GM12878 (cell line): ENCODE data around the gene SLC35G6. TPM values are rescaled to one million over a fixed set of nuclear protein-coding genes. Genes with fewer than 3 reads are reported as not detected.

Experiments
- ATAC-seq: fragments of 200-7000 bp; cut with Tn5 transposase; 3 replicates; pipeline ENCODE4 v1.9.1; 2020; ENCODE audit warnings: mild to moderate bottlenecking, moderate library complexity
- BruUV-seq: library from RNA; stranded (reverse); fragments of 400-500 nt; replicated peaks from 2 replicates; lab custom pipeline; 2021; lab: Mats Ljungman, UMichigan
- CTCF ChIA-PET: fragments of 300-600 bp; sonication (Branson Sonifier 250); formaldehyde crosslinking; extraction: SDS; loops from one replicate; lab custom pipeline; 2021; ENCODE audit warnings: inconsistent platforms; lab: Yijun Ruan, JAX
- POLR2A ChIA-PET: fragments of 350-600 bp; formaldehyde crosslinking; extraction: SDS; loops from one replicate; lab custom pipeline; 2021; ENCODE audit warnings: inconsistent platforms; lab: Charles Lee
- RAD21 ChIA-PET: fragments of 300-600 bp; sonication (Branson Sonifier 250); formaldehyde crosslinking; loops from one replicate; lab custom pipeline; 2023; ENCODE audit warnings: antibody characterized with exemption; ENCODE audit not compliant: unreplicated experiment; lab: Charles Lee
- SMC1A ChIA-PET: fragments of 300-600 bp; sonication (Branson Sonifier 250); formaldehyde crosslinking; loops from one replicate; lab custom pipeline; 2023; ENCODE audit not compliant: unreplicated experiment, uncharacterized antibody; lab: Charles Lee
- DNase-seq: peaks from one replicate; pipeline ENCODE4 v3.0.0-alpha.2; 2011; ENCODE audit warnings: low read depth, low spot score
- FAIRE-seq: peaks from 3 replicates; lab custom pipeline; 2011; peaks lifted over from hg19 to GRCh38; lab: Jason Lieb, UNC
- H2AFZ ChIP-seq: 2 replicates; pipeline ENCODE4 v1.6.0; 2011; ENCODE audit warnings: low read depth, low read length, control low read depth; ENCODE audit not compliant: control insufficient read depth
- H3K27ac ChIP-seq: 2 replicates; pipeline ENCODE4 v1.5.1; 2011; ENCODE audit warnings: control low read depth; ENCODE audit not compliant: control insufficient read depth, insufficient read depth
- H3K27me3 ChIP-seq, 2 experiments: replicated peaks in 1 of 2; 2 replicates each; pipeline versions ENCODE4 v1.6.0 to v1.6.1; 2011; ENCODE audit warnings: low read length in 1 of 2; ENCODE audit not compliant: control insufficient read depth in 2 of 2, insufficient read depth in 2 of 2
- H3K36me3 ChIP-seq, 2 experiments: 2 replicates each; pipeline ENCODE4 v1.5.1; 2011; ENCODE audit warnings: low read length in 1 of 2; ENCODE audit not compliant: control insufficient read depth in 2 of 2, insufficient read depth in 2 of 2
- H3K4me1 ChIP-seq: 2 replicates; pipeline ENCODE4 v1.6.1; 2011; ENCODE audit warnings: mild to moderate bottlenecking, low read length, moderate library complexity, mixed read lengths; ENCODE audit not compliant: control insufficient read depth, insufficient read depth
- H3K4me2 ChIP-seq: 2 replicates; pipeline ENCODE4 v1.6.0; 2011; ENCODE audit warnings: control low read depth; ENCODE audit not compliant: control insufficient read depth, insufficient read depth
- H3K4me3 ChIP-seq: fragments of 200-600 bp; sonication (generic); 2 replicates; pipeline ENCODE4 v1.5.1; 2016
- H3K79me2 ChIP-seq: 2 replicates; pipeline ENCODE4 v1.6.0; 2011; ENCODE audit warnings: low read length; ENCODE audit not compliant: control insufficient read depth, insufficient read depth
- H3K9ac ChIP-seq: 2 replicates; pipeline ENCODE4 v1.8.0; 2011; ENCODE audit warnings: low read length, control low read depth, mixed read lengths; ENCODE audit not compliant: control insufficient read depth, insufficient read depth
- H3K9me3 ChIP-seq: replicated peaks from 3 replicates; pipeline ENCODE4 v1.5.1; 2011; ENCODE audit warnings: mild to moderate bottlenecking, low read length; ENCODE audit not compliant: control insufficient read depth, insufficient read depth
- H4K20me1 ChIP-seq: 2 replicates; pipeline ENCODE4 v1.6.0; 2011; ENCODE audit not compliant: control insufficient read depth, insufficient read depth
- ESRRA ChIP-seq: IDR thresholded peaks from 2 replicates; pipeline ENCODE4 v1.6.1; 2012; ENCODE audit warnings: mild to moderate bottlenecking, low read length, improper control_type of control experiment
- IKZF1 ChIP-seq: fragments of 450-650 bp; conservative IDR thresholded peaks from 2 replicates; pipeline ENCODE4 v1.6.1; 2017; ENCODE audit warnings: antibody characterized with exemption, mild to moderate bottlenecking
- KAT2A ChIP-seq: conservative IDR thresholded peaks from 2 replicates; pipeline ENCODE4 v1.6.1; 2011; ENCODE audit warnings: low read depth, low read length; ENCODE audit not compliant: control insufficient read depth
- MYC ChIP-seq: IDR thresholded peaks from 2 replicates; pipeline ENCODE4 v1.6.1; 2011; ENCODE audit warnings: mild to moderate bottlenecking, low read length, moderate library complexity, inconsistent platforms; ENCODE audit not compliant: insufficient read depth, insufficient replicate concordance, insufficient read length, severe bottlenecking
- RB1 ChIP-seq: fragments of 450-650 bp; formaldehyde crosslinking; IDR thresholded peaks from 2 replicates; pipeline ENCODE4 v1.6.1; 2017; ENCODE audit warnings: mild to moderate bottlenecking, borderline replicate concordance
- RELB ChIP-seq: fragments of 450-650 bp; IDR thresholded peaks from 2 replicates; pipeline ENCODE4 v1.6.1; 2017; ENCODE audit warnings: low read depth, mild to moderate bottlenecking, moderate library complexity
- SP1 ChIP-seq: IDR thresholded peaks from one replicate; pipeline ENCODE4 v1.6.1; 2011; ENCODE audit warnings: low read depth, low read length
- SREBF2 ChIP-seq: IDR thresholded peaks from 2 replicates; pipeline ENCODE4 v1.6.1; 2012; ENCODE audit warnings: mild to moderate bottlenecking, low read length
- TAF1 ChIP-seq: IDR thresholded peaks from 2 replicates; pipeline ENCODE4 v1.6.1; 2011; ENCODE audit warnings: mild to moderate bottlenecking, low read depth, low read length, borderline replicate concordance
- TBL1XR1 ChIP-seq: IDR thresholded peaks from 2 replicates; pipeline ENCODE4 v1.6.1; 2012; ENCODE audit warnings: low read depth, low read length, improper control_type of control experiment
- YY1 ChIP-seq: IDR thresholded peaks from 2 replicates; pipeline ENCODE4 v1.6.1; 2011; ENCODE audit warnings: low read depth, mild to moderate bottlenecking, low read length
- ZNF622 ChIP-seq: fragments of 450-650 bp; IDR thresholded peaks from 2 replicates; pipeline ENCODE4 v1.6.1; 2017; ENCODE audit warnings: mild to moderate bottlenecking, inconsistent platforms
- ZZZ3 ChIP-seq: IDR thresholded peaks from 2 replicates; pipeline ENCODE4 v1.6.1; 2011; ENCODE audit warnings: low read depth; ENCODE audit not compliant: control insufficient read depth, insufficient read length
- in situ Hi-C: fragments of 300-500 bp; cut with MboI; formaldehyde crosslinking; loops from 9 replicates; pipeline ENCODE4 v1.14.3; 2018; ENCODE audit warnings: mixed read lengths
- intact Hi-C: fragments of 100-400 bp; cut with micrococcal nuclease; formaldehyde crosslinking; loops from one replicate; pipeline ENCODE4 v1.14.2; 2022; ENCODE audit not compliant: unreplicated experiment
- polyA plus RNA-seq, 11 experiments: library from polyadenylated mRNA; depleted of rRNA in 4 of 11; unstranded in 6 of 11; stranded (reverse) in 5 of 11; fragments of >200 nt; fragmentation: Nextera tagmentation in 4 of 11; fragmentation: Illumina TruSeq in 1 of 11; extraction: Ambion mirVana in 4 of 11; extraction: Trizol in 1 of 11; gene quantifications; 1 replicate in 1 of 11; 2 replicates in 10 of 11; pipeline versions ENCODE4 v1.2.1 to v1.2.3, GENCODE V29; 2011 to 2016; ENCODE audit warnings: inconsistent platforms in 2 of 11, missing spikeins in 2 of 11, low read depth in 1 of 11
- total RNA-seq, 4 experiments: library from RNA; depleted of rRNA in 3 of 4; stranded (reverse); fragments of >200 nt in 3 of 4; fragmentation: Illumina TruSeq in 1 of 4; extraction: Trizol in 1 of 4; gene quantifications; 2 replicates each; pipeline versions ENCODE4 v1.2.1 to v1.2.3, GENCODE V29; 2013 to 2021
- TF ChIP-seq, protein P1 (sequence below), 3 experiments: IDR thresholded peaks in 2 of 3; conservative IDR thresholded peaks in 1 of 3; 2 replicates each; pipeline ENCODE4 v1.5.1; 2011; ENCODE audit warnings: low read depth in 3 of 3, low read length in 3 of 3, mild to moderate bottlenecking in 3 of 3, control low read depth in 2 of 3, moderate library complexity in 2 of 3, inconsistent platforms in 1 of 3, mixed read lengths in 1 of 3; ENCODE audit not compliant: control insufficient read depth in 2 of 3, insufficient read depth in 1 of 3; ENCODE audit errors: extremely low read depth in 1 of 3
- TF ChIP-seq, protein P2 (sequence below): IDR thresholded peaks from 2 replicates; pipeline ENCODE4 v1.6.1; 2012; ENCODE audit warnings: mild to moderate bottlenecking, low read depth, low read length
- TF ChIP-seq, protein P3 (sequence below): IDR thresholded peaks from 2 replicates; pipeline ENCODE4 v1.6.1; 2011; ENCODE audit warnings: mild to moderate bottlenecking, low read depth, low read length, moderate library complexity; ENCODE audit not compliant: insufficient replicate concordance

SLC35G6 gene
- total and polyA plus RNA-seq, 10 of the 15 experiments (the other 5 are each of a cell fraction or from before 2014, with no cell fraction given) = 0.20 TPM; not detected in 9

DNA sequence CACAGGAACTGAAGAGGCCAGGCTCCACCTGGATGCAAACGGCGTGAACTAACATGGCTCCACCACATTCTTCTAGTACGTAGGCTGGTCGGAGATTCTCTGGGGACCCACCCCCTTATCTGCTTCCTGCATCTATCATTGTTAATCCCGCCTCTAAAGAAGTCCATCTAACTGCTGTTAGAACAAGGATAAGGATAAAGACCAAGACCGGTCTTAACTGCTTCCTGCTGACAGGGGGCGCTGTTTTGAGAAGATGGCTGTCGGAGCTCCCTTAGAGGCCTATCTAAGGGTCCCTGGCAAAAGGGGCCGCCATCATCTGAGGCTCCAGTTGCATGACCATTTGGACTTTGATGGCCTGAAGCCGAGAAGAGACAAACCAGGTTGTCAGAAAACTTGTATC lies 41.8 kb downstream of the SLC35G6 start (continued):
- TF ChIP-seq, protein P1, sequence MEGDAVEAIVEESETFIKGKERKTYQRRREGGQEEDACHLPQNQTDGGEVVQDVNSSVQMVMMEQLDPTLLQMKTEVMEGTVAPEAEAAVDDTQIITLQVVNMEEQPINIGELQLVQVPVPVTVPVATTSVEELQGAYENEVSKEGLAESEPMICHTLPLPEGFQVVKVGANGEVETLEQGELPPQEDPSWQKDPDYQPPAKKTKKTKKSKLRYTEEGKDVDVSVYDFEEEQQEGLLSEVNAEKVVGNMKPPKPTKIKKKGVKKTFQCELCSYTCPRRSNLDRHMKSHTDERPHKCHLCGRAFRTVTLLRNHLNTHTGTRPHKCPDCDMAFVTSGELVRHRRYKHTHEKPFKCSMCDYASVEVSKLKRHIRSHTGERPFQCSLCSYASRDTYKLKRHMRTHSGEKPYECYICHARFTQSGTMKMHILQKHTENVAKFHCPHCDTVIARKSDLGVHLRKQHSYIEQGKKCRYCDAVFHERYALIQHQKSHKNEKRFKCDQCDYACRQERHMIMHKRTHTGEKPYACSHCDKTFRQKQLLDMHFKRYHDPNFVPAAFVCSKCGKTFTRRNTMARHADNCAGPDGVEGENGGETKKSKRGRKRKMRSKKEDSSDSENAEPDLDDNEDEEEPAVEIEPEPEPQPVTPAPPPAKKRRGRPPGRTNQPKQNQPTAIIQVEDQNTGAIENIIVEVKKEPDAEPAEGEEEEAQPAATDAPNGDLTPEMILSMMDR (IDR thresholded peaks at IDR 0.05 in 2 of 3, conservative IDR thresholded peaks at IDR 0.05 in 1 of 3; ENCODE audit: control insufficient read depth in 2 of 3, extremely low read depth in 1 of 3, insufficient read depth in 1 of 3, low read depth in 3 of 3, low read length in 3 of 3) = peak; percentile 38 to 62 (median 62)
- TF ChIP-seq RB1 (no peak), YY1 (peak; percentile 87), TAF1 (no peak), SP1 (no peak), TBL1XR1 (no peak), ESRRA (no peak)
- TF ChIP-seq, all 136 proteins: peak for 4

DNA sequence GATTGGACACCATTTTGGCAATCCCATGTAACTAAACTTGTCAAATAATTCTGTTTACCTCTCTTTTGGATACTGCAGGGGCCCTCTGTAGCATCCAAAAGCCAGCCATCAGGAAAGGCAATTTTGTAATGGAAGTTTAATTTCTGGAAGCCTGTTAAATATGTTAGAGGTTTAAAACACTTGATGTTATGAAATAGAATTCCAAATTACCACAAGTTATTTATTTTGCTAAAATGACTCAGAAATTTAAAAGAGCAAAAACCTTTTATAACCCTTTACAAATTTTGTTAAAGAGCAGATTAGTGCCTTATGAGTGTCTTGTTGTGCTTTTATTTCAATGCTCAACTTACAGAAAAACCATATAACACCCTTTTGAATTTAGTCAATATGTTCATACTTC lies 47.6 kb downstream of the SLC35G6 start:
- H3K27ac ChIP-seq = no peak overlapping the region
- H3K36me3 ChIP-seq = no peaks in the 10 kb centered on the region
- H3K9me3 ChIP-seq = no peaks in the 10 kb centered on the region
- no peaks in the 10 kb centered on the region for H3K27me3 ChIP-seq
- in situ Hi-C loops (no loop called here), intact Hi-C loops (no loop called here)
- no peak overlapping the region for H3K9ac ChIP-seq
- DNase-seq (no peak), ATAC-seq (no peak), FAIRE-seq (no peak)
- H4K20me1 ChIP-seq = no peaks in the 10 kb centered on the region
- no peaks in the 10 kb centered on the region for H3K79me2 ChIP-seq
- H3K4me1 ChIP-seq = no peaks in the 10 kb centered on the region
- no TSS peak for BruUV-seq
- no peak overlapping the region for H2AFZ ChIP-seq
- SMC1A ChIA-PET = no interaction called here
- POLR2A ChIA-PET = no interaction called here
- RAD21 ChIA-PET = interaction anchor here (1.1 kb wide), 1 partner anchor 32 kb away, joined by 3 read pairs; no protein-coding TSS in a partner anchor
- CTCF ChIA-PET = interaction anchor here (4.6 to 17.1 kb wide), 2 partner anchors 13 to 31 kb away, joined by 35 to 192 read pairs; partner anchors contain the start of genes SENP3 and TNFSF13
- no peak overlapping the region for H3K4me3 ChIP-seq
- H3K4me2 ChIP-seq = no peak overlapping the region
- no peak for TF ChIP-seq ZNF622
- TF ChIP-seq, protein P2, sequence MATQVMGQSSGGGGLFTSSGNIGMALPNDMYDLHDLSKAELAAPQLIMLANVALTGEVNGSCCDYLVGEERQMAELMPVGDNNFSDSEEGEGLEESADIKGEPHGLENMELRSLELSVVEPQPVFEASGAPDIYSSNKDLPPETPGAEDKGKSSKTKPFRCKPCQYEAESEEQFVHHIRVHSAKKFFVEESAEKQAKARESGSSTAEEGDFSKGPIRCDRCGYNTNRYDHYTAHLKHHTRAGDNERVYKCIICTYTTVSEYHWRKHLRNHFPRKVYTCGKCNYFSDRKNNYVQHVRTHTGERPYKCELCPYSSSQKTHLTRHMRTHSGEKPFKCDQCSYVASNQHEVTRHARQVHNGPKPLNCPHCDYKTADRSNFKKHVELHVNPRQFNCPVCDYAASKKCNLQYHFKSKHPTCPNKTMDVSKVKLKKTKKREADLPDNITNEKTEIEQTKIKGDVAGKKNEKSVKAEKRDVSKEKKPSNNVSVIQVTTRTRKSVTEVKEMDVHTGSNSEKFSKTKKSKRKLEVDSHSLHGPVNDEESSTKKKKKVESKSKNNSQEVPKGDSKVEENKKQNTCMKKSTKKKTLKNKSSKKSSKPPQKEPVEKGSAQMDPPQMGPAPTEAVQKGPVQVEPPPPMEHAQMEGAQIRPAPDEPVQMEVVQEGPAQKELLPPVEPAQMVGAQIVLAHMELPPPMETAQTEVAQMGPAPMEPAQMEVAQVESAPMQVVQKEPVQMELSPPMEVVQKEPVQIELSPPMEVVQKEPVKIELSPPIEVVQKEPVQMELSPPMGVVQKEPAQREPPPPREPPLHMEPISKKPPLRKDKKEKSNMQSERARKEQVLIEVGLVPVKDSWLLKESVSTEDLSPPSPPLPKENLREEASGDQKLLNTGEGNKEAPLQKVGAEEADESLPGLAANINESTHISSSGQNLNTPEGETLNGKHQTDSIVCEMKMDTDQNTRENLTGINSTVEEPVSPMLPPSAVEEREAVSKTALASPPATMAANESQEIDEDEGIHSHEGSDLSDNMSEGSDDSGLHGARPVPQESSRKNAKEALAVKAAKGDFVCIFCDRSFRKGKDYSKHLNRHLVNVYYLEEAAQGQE = no peak
- TF ChIP-seq, protein P3, sequence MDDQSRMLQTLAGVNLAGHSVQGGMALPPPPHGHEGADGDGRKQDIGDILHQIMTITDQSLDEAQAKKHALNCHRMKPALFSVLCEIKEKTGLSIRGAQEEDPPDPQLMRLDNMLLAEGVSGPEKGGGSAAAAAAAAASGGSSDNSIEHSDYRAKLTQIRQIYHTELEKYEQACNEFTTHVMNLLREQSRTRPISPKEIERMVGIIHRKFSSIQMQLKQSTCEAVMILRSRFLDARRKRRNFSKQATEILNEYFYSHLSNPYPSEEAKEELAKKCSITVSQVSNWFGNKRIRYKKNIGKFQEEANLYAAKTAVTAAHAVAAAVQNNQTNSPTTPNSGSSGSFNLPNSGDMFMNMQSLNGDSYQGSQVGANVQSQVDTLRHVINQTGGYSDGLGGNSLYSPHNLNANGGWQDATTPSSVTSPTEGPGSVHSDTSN = no peak
- TF ChIP-seq ZZZ3 = no peak
- no peak for TF ChIP-seq IKZF1
- TF ChIP-seq MYC = no peak
- no peak for TF ChIP-seq SREBF2
- no peak for TF ChIP-seq RELB
- TF ChIP-seq KAT2A = no peak
